SK-N-SH (cell line): ENCODE measurements around the gene ARPC2. TPM values are rescaled to one million over a fixed set of nuclear protein-coding genes. Genes with fewer than 3 reads are reported as not detected.

ENCODE experiments used
- CTCF ChIA-PET: fragments of 300-600, 350-600 bp; formaldehyde crosslinking; extraction: SDS; loops from one replicate; lab custom pipeline; 2021; lab: Yijun Ruan, JAX
- POLR2A ChIA-PET: fragments of 350-600 bp; sonication (Branson Sonifier 250); formaldehyde crosslinking; extraction: SDS; loops from one replicate; lab custom pipeline; 2020; ENCODE audit warnings: antibody characterized with exemption, inconsistent platforms; lab: Yijun Ruan, JAX
- DNase-seq: peaks from one replicate; pipeline ENCODE4 v3.0.0; 2012
- H2AFZ ChIP-seq: fragments of 200-600 bp; sonication (generic); 2 replicates; pipeline ENCODE4 v1.8.1; 2016; ENCODE audit warnings: antibody characterized with exemption, mild to moderate bottlenecking, low read depth
- H3F3A ChIP-seq: fragments of 200-600 bp; sonication (generic); replicated peaks from 2 replicates; pipeline ENCODE3; 2016; ENCODE audit warnings: antibody characterized with exemption, mild to moderate bottlenecking; ENCODE audit not compliant: insufficient read depth
- H3K27ac ChIP-seq, 2 experiments: fragments of 200-500 bp in 1 of 2; fragments of 200-600 bp in 1 of 2; sonication (Bioruptor generic) in 1 of 2; sonication (generic), shearing (Covaris generic) in 1 of 2; 2 replicates each; pipeline versions ENCODE4 v1.5.1 to v1.6.1; 2014 to 2016; ENCODE audit warnings: low read depth in 2 of 2, inconsistent platforms in 1 of 2, low read length in 1 of 2, mild to moderate bottlenecking in 1 of 2, mixed read lengths in 1 of 2
- H3K27me3 ChIP-seq: fragments of 200-600 bp; sonication (generic), shearing (Covaris generic); 2 replicates; pipeline ENCODE4 v1.6.1; 2016; ENCODE audit warnings: mixed run types; ENCODE audit not compliant: insufficient read depth
- H3K36me3 ChIP-seq, 2 experiments: fragments of 200-500 bp in 1 of 2; fragments of 200-600 bp in 1 of 2; sonication (Bioruptor generic) in 1 of 2; sonication (generic) in 1 of 2; replicated peaks in 1 of 2; 2 replicates each; pipeline versions ENCODE3 to v1.5.1; 2014 to 2016; ENCODE audit warnings: low read length in 1 of 2, mild to moderate bottlenecking in 1 of 2; ENCODE audit not compliant: insufficient read depth in 2 of 2, control insufficient read depth in 1 of 2
- H3K4me1 ChIP-seq, 2 experiments: fragments of 200-500 bp in 1 of 2; fragments of 200-600 bp in 1 of 2; sonication (Bioruptor generic) in 1 of 2; sonication (generic), shearing (Covaris generic) in 1 of 2; 2 replicates each; pipeline versions ENCODE4 v1.5.1 to v1.6.1; 2014 to 2016; ENCODE audit warnings: low read depth in 1 of 2, low read length in 1 of 2, mixed run types in 1 of 2; ENCODE audit not compliant: insufficient read depth in 2 of 2, control insufficient read depth in 1 of 2
- H3K4me2 ChIP-seq: fragments of 200-600 bp; sonication (generic), shearing (Covaris generic); 2 replicates; pipeline ENCODE4 v1.6.1; 2017; ENCODE audit warnings: mixed run types
- H3K4me3 ChIP-seq, 2 experiments: fragments of 200-500 bp in 1 of 2; fragments of 200-600 bp in 1 of 2; sonication (Bioruptor generic) in 1 of 2; sonication (generic), shearing (Covaris generic) in 1 of 2; 2 replicates each; pipeline versions ENCODE4 v1.5.1 to v1.8.1; 2014 to 2016; ENCODE audit warnings: low read depth in 2 of 2, inconsistent platforms in 1 of 2, low read length in 1 of 2, mild to moderate bottlenecking in 1 of 2, mixed read lengths in 1 of 2, moderate library complexity in 1 of 2
- H3K79me2 ChIP-seq: fragments of 200-600 bp; sonication (generic); 2 replicates; pipeline ENCODE4 v1.8.1; 2017; ENCODE audit warnings: mild to moderate bottlenecking; ENCODE audit not compliant: insufficient read depth
- H3K9ac ChIP-seq: fragments of 200-600 bp; sonication (generic); 2 replicates; pipeline ENCODE4 v1.6.1; 2017; ENCODE audit warnings: mixed run types
- H3K9me2 ChIP-seq: fragments of 200-600 bp; sonication (generic); 2 replicates; pipeline ENCODE4 v1.6.1; 2017; ENCODE audit warnings: mixed run types
- H3K9me3 ChIP-seq: fragments of 200-600 bp; sonication (generic); 2 replicates; pipeline ENCODE4 v1.6.1; 2017; ENCODE audit warnings: mixed run types, mild to moderate bottlenecking, moderate library complexity
- H4K20me1 ChIP-seq: fragments of 200-600 bp; sonication (generic); 2 replicates; pipeline ENCODE4 v1.6.1; 2017; ENCODE audit warnings: mild to moderate bottlenecking, mixed run types; ENCODE audit not compliant: insufficient read depth
- CHD2 ChIP-seq: fragments of 150-350 bp; IDR thresholded peaks from 2 replicates; pipeline ENCODE4 v1.6.1; 2018; ENCODE audit warnings: low read length; ENCODE audit not compliant: partially characterized antibody
- EP300 ChIP-seq, 2 experiments: IDR thresholded peaks; 2 replicates each; pipeline versions ENCODE4 v1.4.0 to v1.6.1; 2012; ENCODE audit warnings: borderline replicate concordance in 1 of 2, low read depth in 1 of 2, low read length in 1 of 2
- FOXJ3 ChIP-seq: sonication (generic); formaldehyde crosslinking; IDR thresholded peaks from 2 replicates; pipeline ENCODE4 v1.5.1; 2020; ENCODE audit warnings: mild to moderate bottlenecking, missing genetic modification reagents
- MEF2A ChIP-seq: IDR thresholded peaks from 2 replicates; pipeline ENCODE4 v1.4.0; 2012; ENCODE audit warnings: low read depth, borderline replicate concordance
- RAD21 ChIP-seq: IDR thresholded peaks from 2 replicates; pipeline ENCODE4 v1.6.1; 2012; ENCODE audit warnings: mild to moderate bottlenecking, low read length
- RXRA ChIP-seq: IDR thresholded peaks from 2 replicates; pipeline ENCODE4 v1.4.0; 2012; ENCODE audit warnings: low read depth, mild to moderate bottlenecking, borderline replicate concordance
- SMC3 ChIP-seq: IDR thresholded peaks from 2 replicates; pipeline ENCODE4 v1.6.1; 2012; ENCODE audit warnings: low read depth, low read length, improper control_type of control experiment
- YY1 ChIP-seq: IDR thresholded peaks from 2 replicates; pipeline ENCODE4 v1.4.0; 2012; ENCODE audit warnings: low read depth, mild to moderate bottlenecking
- WGBS: methylation state at CpG from one replicate; pipeline ENCODE4 v1.1.6; 2017; ENCODE audit warnings: low lambda C conversion rate; 5-methylcytosine and 5-hydroxymethylcytosine counted together
- polyA plus RNA-seq, 3 experiments: library from polyadenylated mRNA; depleted of rRNA; stranded (reverse); fragments of >200 nt; gene quantifications; 2 replicates each; pipeline ENCODE4 v1.2.3, GENCODE V29; 2012
- TF ChIP-seq, protein P1 (sequence below): fragments of 200-600 bp; sonication (generic); IDR thresholded peaks from 2 replicates; pipeline ENCODE4 v1.6.1; 2017; ENCODE audit warnings: antibody characterized with exemption, mild to moderate bottlenecking, moderate library complexity
- TF ChIP-seq, protein P2 (sequence below): fragments of 150-350 bp; IDR thresholded peaks from 2 replicates; pipeline ENCODE4 v1.6.1; 2016; ENCODE audit warnings: mild to moderate bottlenecking, low read depth, low read length

The ARPC2 gene
- polyA plus RNA-seq, 1 of the 3 experiments (the other 2 are of a cell fraction), result 319 TPM

DNA sequence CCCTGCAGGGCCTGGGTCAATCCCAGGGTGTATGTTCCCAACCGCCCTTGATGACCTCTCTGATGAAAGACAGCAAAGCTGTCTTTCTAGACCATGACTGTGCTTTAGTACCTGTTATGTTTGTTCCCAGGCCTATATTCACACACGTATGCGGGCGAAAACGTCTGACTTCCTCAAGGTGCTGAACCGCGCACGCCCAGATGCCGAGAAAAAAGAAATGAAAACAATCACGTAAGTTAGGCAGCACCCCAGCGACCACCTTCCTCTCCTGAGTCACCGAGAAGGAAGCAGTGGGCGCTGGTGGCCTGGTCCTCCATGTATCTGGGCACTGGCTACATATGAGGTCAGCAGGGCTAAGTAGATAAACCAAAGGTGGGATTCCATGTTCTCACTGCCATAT, 32.7 kb downstream of the ARPC2 start:
- Histone ChIP-seq H3K27ac (no peak overlapping the region), H3K4me2 (no peak overlapping the region), H3F3A (peaks cover 41% of the 10 kb centered on the region), H3K4me1 (no peaks in the 10 kb centered on the region), H2AFZ (no peak overlapping the region), H3K36me3 (peaks cover 65 to 76% of the 10 kb centered on the region in 2 experiments), H3K27me3 (no peaks in the 10 kb centered on the region), H3K4me3 (no peak overlapping the region), H4K20me1 (no peaks in the 10 kb centered on the region), H3K9me3 (no peaks in the 10 kb centered on the region), H3K79me2 (peaks cover 39% of the 10 kb centered on the region; the same call in 1 of the 2 replicates), H3K9me2 (no peaks in the 10 kb centered on the region), H3K9ac (no peak overlapping the region)
- ChIA-PET CTCF (no interaction called here), POLR2A (no interaction called here)
- no peak for DNase-seq
- WGBS, result 96% methylated on average over 13 of the region's 13 CpGs
- TF ChIP-seq EP300 (IDR thresholded peaks at IDR 0.05; ENCODE audit: borderline replicate concordance in 1 of 2, low read depth in 1 of 2, low read length in 1 of 2) (no peak), SMC3 (no peak), YY1 (no peak), RAD21 (no peak), CHD2 (no peak), RXRA (no peak)
- TF ChIP-seq, protein P1, sequence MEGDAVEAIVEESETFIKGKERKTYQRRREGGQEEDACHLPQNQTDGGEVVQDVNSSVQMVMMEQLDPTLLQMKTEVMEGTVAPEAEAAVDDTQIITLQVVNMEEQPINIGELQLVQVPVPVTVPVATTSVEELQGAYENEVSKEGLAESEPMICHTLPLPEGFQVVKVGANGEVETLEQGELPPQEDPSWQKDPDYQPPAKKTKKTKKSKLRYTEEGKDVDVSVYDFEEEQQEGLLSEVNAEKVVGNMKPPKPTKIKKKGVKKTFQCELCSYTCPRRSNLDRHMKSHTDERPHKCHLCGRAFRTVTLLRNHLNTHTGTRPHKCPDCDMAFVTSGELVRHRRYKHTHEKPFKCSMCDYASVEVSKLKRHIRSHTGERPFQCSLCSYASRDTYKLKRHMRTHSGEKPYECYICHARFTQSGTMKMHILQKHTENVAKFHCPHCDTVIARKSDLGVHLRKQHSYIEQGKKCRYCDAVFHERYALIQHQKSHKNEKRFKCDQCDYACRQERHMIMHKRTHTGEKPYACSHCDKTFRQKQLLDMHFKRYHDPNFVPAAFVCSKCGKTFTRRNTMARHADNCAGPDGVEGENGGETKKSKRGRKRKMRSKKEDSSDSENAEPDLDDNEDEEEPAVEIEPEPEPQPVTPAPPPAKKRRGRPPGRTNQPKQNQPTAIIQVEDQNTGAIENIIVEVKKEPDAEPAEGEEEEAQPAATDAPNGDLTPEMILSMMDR, result no peak

DNA sequence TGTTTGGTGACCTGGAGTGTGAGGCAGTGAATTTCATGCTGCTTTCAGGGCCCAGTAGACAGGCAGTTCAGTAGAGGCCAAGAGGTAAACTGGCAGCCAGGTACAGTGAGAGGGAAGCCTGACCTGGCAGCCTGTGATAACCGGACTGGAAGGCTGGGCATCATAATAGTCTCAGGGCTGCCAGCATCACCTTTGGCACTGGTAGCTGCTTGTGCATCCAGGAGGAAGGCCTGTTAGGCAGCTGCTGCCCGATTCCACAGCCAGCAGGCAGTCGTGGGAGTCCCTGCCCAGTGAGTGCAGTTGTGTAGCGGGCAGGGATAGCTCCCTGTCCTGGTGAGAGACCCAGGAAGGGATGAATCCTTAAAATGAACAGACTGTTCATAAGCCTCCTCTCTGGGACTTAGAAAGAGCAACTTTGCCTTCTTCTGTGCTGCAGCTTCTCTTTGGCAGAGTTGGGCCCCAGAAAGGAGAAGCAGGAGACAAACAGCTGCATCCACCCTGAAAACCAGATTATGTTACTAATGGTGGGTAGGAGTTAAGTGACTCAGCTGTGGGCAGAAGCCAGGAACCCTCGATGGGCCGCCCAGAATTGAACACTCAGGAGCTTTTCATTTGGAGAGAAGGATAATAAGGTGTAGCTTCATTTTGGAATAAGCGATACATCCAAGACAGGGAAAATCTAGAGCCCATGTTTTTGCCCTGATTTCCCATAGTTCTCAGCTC, 35.7 kb downstream of the ARPC2 start:
- H3K9me2 ChIP-seq, result no peaks in the 10 kb centered on the region
- no peak overlapping the region for H3K4me2 ChIP-seq
- ChIA-PET CTCF (interaction anchor here (1.6 kb wide), 1 partner anchor 19 kb away, joined by 6 read pairs; no protein-coding TSS in a partner anchor), POLR2A (no interaction called here)
- no peaks in the 10 kb centered on the region for H3K4me1 ChIP-seq
- H3K27me3 ChIP-seq, result no peaks in the 10 kb centered on the region
- no peak overlapping the region for H3K4me3 ChIP-seq
- TF ChIP-seq FOXJ3 (CRISPR knock-in tag) (no peak), MEF2A (no peak), YY1 (no peak), RAD21 (no peak)
- TF ChIP-seq, protein P2, sequence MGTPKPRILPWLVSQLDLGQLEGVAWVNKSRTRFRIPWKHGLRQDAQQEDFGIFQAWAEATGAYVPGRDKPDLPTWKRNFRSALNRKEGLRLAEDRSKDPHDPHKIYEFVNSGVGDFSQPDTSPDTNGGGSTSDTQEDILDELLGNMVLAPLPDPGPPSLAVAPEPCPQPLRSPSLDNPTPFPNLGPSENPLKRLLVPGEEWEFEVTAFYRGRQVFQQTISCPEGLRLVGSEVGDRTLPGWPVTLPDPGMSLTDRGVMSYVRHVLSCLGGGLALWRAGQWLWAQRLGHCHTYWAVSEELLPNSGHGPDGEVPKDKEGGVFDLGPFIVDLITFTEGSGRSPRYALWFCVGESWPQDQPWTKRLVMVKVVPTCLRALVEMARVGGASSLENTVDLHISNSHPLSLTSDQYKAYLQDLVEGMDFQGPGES, result no peak
- H3F3A ChIP-seq, result peaks cover 71% of the 10 kb centered on the region
- peaks cover 62 to 64% of the 10 kb centered on the region in 2 experiments for H3K36me3 ChIP-seq
- 79% methylated on average over 7 of the region's 7 CpGs for WGBS
- no peaks in the 10 kb centered on the region for H3K9me3 ChIP-seq
- H4K20me1 ChIP-seq, result no peaks in the 10 kb centered on the region
- H2AFZ ChIP-seq, result no peak overlapping the region
- no peak for DNase-seq
- H3K79me2 ChIP-seq, result peaks cover 19% of the 10 kb centered on the region; the same call in 1 of the 2 replicates
- H3K27ac ChIP-seq, result no peak overlapping the region
- H3K9ac ChIP-seq, result no peak overlapping the region
